Activated CD4-positive, alpha-beta T cell treated with anti-CD3 and anti-CD28 coated beads for 1 hour (primary cell): ENCODE results near the gene TNIP1.

Experiments used
- DNase-seq: peaks from one replicate; pipeline ENCODE4 v3.0.0-alpha.2; 2020

Gene TNIP1

GRCh38 chr5:150989695-150990094 is 91.1 kb downstream of the TNIP1 start:
- no peak for DNase-seq

- DNase-seq = no peak
Measured at GRCh38 chr5:150987746-150988145, 93.1 kb downstream of the TNIP1 start.
